GM18519 (cell line): ENCODE data around the gene LYST.
"Not testable (repeated sequence)": the region's sequence is repeated elsewhere in the genome, so short reads cannot be mapped to it uniquely, and the experiment has no call there.

Source experiments
- ATAC-seq: cut with Tn5 transposase; IDR thresholded peaks from one replicate; pipeline ENCODE4 v1.9.1; 2021; ENCODE audit warnings: mild to moderate bottlenecking, moderate library complexity; ENCODE audit not compliant: unreplicated experiment, low FRiP score

LYST gene

DNA sequence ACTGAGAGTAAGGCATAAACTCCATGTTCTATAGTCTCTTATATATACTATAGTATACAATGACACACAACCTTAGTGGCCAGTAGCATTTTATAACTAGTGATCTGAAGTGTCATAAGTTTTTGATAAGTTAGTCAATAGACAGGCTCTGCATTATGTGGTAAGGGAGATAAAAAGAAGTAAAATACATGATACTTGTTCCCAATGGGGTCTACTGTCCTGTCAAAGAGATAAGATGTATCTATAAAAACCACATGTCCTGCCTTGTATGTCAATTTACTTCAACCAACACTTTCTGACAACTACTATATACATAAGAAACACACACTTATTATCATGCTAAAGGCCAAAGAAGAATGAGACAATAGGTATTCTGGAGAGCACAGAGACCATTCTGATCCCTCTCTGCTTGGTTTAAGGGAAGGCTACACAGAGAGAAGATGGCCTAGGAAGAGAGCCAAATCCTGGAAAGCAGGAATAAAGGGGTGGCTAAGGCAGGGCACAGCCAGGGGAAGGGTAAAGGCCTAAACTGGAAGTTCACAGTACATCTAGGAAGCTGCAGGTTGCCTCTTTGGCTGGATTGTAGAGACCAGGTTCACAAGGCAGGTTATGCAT is 91.4 kb downstream of the LYST start:
- no peak for ATAC-seq

GRCh38 chr1:235767795-235768194 is 98.9 kb downstream of the LYST start:
- peak; percentile 83 for ATAC-seq

DNA sequence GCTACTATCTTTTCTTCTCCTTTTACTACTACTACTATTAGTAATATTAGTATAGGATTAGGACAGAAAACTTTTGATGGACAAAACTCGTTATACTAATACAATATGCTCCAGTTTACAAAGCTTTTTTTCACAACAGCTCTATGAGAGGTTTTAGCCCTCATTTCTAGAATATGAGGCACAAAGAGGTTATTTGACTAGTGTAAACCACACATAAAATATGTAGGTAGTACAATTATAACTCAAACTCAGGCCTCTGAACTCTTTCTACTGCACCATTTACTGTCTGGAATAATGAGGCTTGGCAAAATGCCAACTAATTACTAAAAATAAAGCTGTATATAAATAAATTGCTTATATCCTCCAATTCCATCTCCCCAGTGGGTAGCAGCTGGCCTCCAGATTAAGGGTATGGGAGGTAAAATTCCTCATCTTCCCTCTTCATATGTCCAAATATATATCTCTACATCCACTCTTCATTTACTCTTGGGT is 99.9 kb downstream of the LYST start:
- ATAC-seq: no peak

- no peak for ATAC-seq
Measured at GRCh38 chr1:235763962-235764361, 102.7 kb downstream of the LYST start.

DNA sequence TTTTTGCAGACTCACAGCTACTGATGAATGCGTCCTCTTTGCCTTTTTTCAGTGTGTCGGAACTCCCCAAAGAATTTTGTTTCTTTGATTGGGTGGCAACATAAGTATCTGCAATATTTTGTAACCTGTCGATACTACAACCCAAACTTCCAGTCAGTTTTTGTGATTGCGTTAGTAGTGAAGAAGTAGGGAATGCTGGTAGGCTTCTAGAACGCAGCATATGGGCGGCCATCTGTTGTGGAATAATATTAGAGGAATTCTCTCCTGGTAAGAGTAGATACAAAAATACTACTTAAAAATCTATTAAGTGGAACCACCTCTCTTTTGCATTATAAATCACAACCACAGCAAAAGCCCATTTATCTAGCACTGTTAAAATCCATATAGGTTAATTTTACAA is 107.4 kb downstream of the LYST start:
- no peak for ATAC-seq

DNA sequence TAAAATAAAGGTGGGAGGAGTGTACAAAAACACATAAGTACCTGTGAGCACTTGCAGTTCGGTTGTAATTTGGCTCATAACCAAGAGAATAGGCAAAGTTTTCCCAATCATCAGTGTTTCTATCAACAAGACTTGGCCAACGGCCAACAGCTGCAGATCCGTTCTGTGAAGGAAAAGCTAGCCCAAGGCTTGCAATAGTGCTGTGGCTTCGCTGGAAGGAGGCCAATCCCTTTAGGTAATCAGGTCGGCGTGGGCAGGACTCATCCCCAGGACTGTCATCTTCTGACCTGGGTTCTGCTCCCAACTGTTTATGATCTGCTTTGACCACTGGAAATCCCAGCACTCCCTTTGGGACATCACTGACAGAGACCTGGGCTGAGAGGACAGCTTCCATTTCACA is 107.8 kb downstream of the LYST start:
- ATAC-seq: no peak

- no peak for ATAC-seq
Measured at GRCh38 chr1:235757587-235758096, 109.1 kb downstream of the LYST start.

GRCh38 chr1:235754186-235754585 is 112.5 kb downstream of the LYST start:
- ATAC-seq: not testable (repeated sequence)

- no peak for ATAC-seq
Measured at GRCh38 chr1:235749755-235750300, 116.9 kb downstream of the LYST start.

DNA sequence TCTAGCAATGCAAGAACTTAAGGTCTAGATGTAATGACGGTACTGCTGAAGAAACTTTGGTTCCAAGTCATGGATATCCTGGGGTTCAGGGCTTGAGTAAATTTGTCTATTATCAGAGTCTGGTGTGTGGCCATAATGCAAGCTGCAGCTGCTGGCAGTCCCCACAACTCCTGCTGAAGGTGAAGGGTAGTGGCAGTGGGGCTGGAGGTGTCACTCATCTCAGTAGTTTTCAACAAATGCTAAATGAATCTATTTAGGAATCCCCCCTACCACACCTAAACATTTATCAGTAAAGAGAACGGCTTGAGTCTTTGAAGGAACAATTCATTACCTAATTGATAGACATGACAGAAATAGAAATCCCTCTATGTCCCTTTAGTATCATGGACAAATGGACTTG is 118.0 kb downstream of the LYST start:
- ATAC-seq: no peak

GRCh38 chr1:235746245-235746644 is 120.5 kb downstream of the LYST start:
- ATAC-seq: no peak

- ATAC-seq: no peak
Measured at GRCh38 chr1:235745503-235746136, 121.1 kb downstream of the LYST start.

- no peak for ATAC-seq
Measured at GRCh38 chr1:235742914-235743599, 123.6 kb downstream of the LYST start.

GRCh38 chr1:235741294-235741693 is 125.4 kb downstream of the LYST start:
- no peak for ATAC-seq

DNA sequence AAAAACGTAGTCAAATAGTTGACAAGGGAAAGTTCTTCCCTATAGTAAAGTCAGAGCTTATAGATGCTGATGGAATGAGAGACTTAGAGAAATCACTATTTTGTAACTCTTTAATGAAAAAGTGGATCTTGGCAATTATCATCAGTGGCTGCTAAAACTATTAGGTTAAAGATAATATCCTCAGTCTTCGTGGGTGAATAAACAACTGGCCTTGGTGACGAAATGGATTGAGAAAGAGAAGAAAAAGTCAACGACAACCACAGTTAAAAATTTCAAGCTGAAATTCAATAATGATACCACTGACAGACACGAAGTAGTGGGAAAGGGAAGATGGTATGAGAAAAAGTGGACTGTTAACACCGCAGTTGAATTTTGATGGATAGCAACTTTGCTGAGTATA is 127.1 kb downstream of the LYST start:
- no peak for ATAC-seq

GRCh38 chr1:235739124-235739523 is 127.6 kb downstream of the LYST start:
- ATAC-seq: no peak

DNA sequence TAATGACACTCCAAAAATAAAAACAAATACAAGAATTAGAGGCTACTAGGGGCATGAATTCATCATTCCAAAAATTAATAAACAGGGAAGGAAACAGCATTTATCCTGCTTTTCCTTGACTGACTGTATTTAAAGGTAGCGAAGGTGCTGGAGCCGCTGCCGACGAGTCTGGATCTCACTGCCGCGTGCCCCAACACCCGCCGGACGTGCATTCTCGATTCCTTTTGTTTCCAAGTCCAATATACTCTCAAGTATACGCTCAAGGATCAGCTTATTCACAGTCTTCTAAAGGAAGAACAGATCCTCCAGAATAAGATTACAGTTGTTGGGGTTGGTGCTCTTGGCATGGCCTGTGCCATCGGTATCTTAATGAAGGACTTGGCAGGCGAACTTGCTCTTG is 129.0 kb downstream of the LYST start:
- ATAC-seq: no peak

GRCh38 chr1:235736263-235736662 is 130.4 kb downstream of the LYST start:
- ATAC-seq: no peak

DNA sequence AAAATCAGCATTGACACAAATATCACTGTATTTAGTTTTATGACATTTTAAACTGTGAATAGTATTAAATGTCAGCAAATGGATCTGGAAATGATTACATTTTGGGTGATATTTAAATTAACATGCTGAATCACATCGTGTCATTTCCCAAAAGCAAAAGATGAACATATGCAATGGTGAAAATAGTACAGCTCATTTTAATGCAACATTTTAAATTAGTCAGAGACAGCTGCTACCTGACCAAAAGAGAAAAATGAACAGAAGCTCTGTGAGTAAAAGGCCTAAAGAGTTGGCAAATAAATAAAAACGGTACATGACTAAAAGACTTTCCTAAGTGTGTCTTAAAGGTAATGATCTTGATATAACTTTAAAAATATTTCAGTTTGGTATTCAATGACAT is 131.1 kb downstream of the LYST start:
- no peak for ATAC-seq

DNA sequence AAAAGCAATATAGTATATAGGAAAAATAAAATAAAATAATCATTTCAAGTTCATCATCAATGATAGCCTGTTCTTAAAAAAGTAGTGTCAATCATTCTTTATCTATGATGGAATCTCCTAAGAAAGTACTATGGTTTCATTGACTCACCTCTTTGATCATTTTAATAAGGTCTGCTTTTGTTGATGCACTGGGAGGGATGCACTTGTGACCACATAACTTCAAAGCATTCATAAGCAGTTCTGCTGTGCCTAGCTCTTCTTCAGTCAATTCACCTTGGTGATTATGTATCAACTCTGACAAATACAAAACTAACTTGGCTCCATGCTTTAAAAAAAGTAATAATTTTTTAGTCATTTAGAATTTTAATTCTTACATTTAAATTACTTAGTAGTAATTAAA is 132.4 kb downstream of the LYST start:
- ATAC-seq: no peak

GRCh38 chr1:235730007-235730406 is 136.7 kb downstream of the LYST start:
- ATAC-seq: no peak
